Activated CD8-positive, alpha-beta memory T cell treated with anti-CD3 and anti-CD28 coated beads for 36 hours (primary cell): ENCODE measurements around the gene PLA2G2C. TPM values are rescaled to one million over a fixed set of nuclear protein-coding genes. Genes with fewer than 3 reads are reported as not detected.

Experiments used
- CTCF ChIA-PET: fragments of 350-600 bp; sonication (Branson Sonifier 250); formaldehyde crosslinking; loops from one replicate; lab custom pipeline; 2021; ENCODE audit warnings: antibody characterized with exemption; lab: Charles Lee
- POLR2A ChIA-PET: fragments of 350-600 bp; sonication (Branson Sonifier 250); formaldehyde crosslinking; loops from one replicate; lab custom pipeline; 2021; ENCODE audit warnings: antibody characterized with exemption; lab: Charles Lee
- total RNA-seq, 2 experiments: library from RNA; stranded (reverse); gene quantifications; one replicate each; pipeline ENCODE4 v1.2.3, GENCODE V29; 2021

Gene PLA2G2C
- total RNA-seq, 2 experiments from 2014 or later = 0.04 TPM; not detected in 1

- POLR2A ChIA-PET = no interaction called here
- CTCF ChIA-PET = interaction anchor here (0.8 kb wide), 1 partner anchor 38 kb away, joined by 3 read pairs; no protein-coding TSS in a partner anchor
Measured at GRCh38 chr1:20189664-20190063, 3.3 kb upstream of the PLA2G2C start.

- POLR2A ChIA-PET = no interaction called here
- CTCF ChIA-PET = interaction anchor here (0.8 kb wide), 1 partner anchor 24 kb away, joined by 4 read pairs; no protein-coding TSS in a partner anchor
Measured at GRCh38 chr1:20188455-20188817, 2.1 kb upstream of the PLA2G2C start.

- POLR2A ChIA-PET = no interaction called here
- CTCF ChIA-PET = interaction anchor here (0.8 to 1.1 kb wide), 3 partner anchors 17 to 25 kb away, joined by 3 to 4 read pairs (median 3); no protein-coding TSS in a partner anchor
Measured at GRCh38 chr1:20187813-20188454, 1.6 kb upstream of the PLA2G2C start.

- CTCF ChIA-PET = interaction anchor here (0.8 to 1.1 kb wide), 3 partner anchors 16 to 25 kb away, joined by 3 to 4 read pairs (median 3); no protein-coding TSS in a partner anchor
- POLR2A ChIA-PET = interaction anchor here (0.6 kb wide), 1 partner anchor 15 kb away, joined by 3 read pairs; no protein-coding TSS in a partner anchor
Measured at GRCh38 chr1:20187103-20187812, 940 bp upstream of the PLA2G2C start.

- POLR2A ChIA-PET = no interaction called here
- CTCF ChIA-PET = no interaction called here
Measured at GRCh38 chr1:20184997-20185833, 1.1 kb downstream of the PLA2G2C start.

GRCh38 chr1:20184481-20184900 lies 1.8 kb downstream of the PLA2G2C start:
- CTCF ChIA-PET = interaction anchor here (0.6 kb wide), 1 partner anchor 11 kb away, joined by 3 read pairs; no protein-coding TSS in a partner anchor
- POLR2A ChIA-PET = no interaction called here

GRCh38 chr1:20183616-20184271 lies 2.6 kb downstream of the PLA2G2C start:
- ChIA-PET CTCF (interaction anchor here (0.6 to 1.6 kb wide), 2 partner anchors 12 kb away, joined by 3 to 5 read pairs; no protein-coding TSS in a partner anchor), POLR2A (no interaction called here)

- POLR2A ChIA-PET = no interaction called here
- CTCF ChIA-PET = interaction anchor here (1.3 to 1.6 kb wide), 2 partner anchors 12 to 30 kb away, joined by 3 to 5 read pairs; no protein-coding TSS in a partner anchor
Measured at GRCh38 chr1:20183035-20183434, 3.3 kb downstream of the PLA2G2C start.

GRCh38 chr1:20182415-20182814 lies 3.9 kb downstream of the PLA2G2C start:
- CTCF ChIA-PET = interaction anchor here (1.3 to 1.6 kb wide), 2 partner anchors 13 to 30 kb away, joined by 3 to 5 read pairs; no protein-coding TSS in a partner anchor
- POLR2A ChIA-PET = no interaction called here

GRCh38 chr1:20180844-20181207 lies 5.5 kb downstream of the PLA2G2C start:
- POLR2A ChIA-PET = no interaction called here
- CTCF ChIA-PET = interaction anchor here (1.6 kb wide), 1 partner anchor 14 kb away, joined by 5 read pairs; no protein-coding TSS in a partner anchor

- ChIA-PET POLR2A (no interaction called here), CTCF (interaction anchor here (0.6 to 1.6 kb wide), 3 partner anchors 15 to 32 kb away, joined by 3 to 5 read pairs (median 5); no protein-coding TSS in a partner anchor)
Measured at GRCh38 chr1:20180129-20180843, 6.0 kb downstream of the PLA2G2C start.

- ChIA-PET POLR2A (interaction anchor here (0.7 kb wide), 1 partner anchor 864 kb away, joined by 3 read pairs; no protein-coding TSS in a partner anchor), CTCF (interaction anchor here (0.6 to 1.0 kb wide), 3 partner anchors 14 to 33 kb away, joined by 3 to 5 read pairs (median 3); no protein-coding TSS in a partner anchor)
Measured at GRCh38 chr1:20179371-20180128, 6.8 kb downstream of the PLA2G2C start.

- CTCF ChIA-PET = interaction anchor here (0.5 to 0.9 kb wide), 3 partner anchors 13 to 466 kb away, joined by 3 read pairs; no protein-coding TSS in a partner anchor
- POLR2A ChIA-PET = interaction anchor here (0.7 kb wide), 1 partner anchor 863 kb away, joined by 3 read pairs; no protein-coding TSS in a partner anchor
Measured at GRCh38 chr1:20178634-20179370, 7.5 kb downstream of the PLA2G2C start.

- ChIA-PET CTCF (no interaction called here), POLR2A (no interaction called here)
Measured at GRCh38 chr1:20174937-20175666, 11.2 kb downstream of the PLA2G2C start.

- POLR2A ChIA-PET = interaction anchor here (0.7 kb wide), 1 partner anchor 15 kb away, joined by 3 read pairs; no protein-coding TSS in a partner anchor
Measured at GRCh38 chr1:20172033-20172590, 14.2 kb downstream of the PLA2G2C start.

More at GRCh38 chr1:20172033-20172590, 14.2 kb downstream of the PLA2G2C start:
- CTCF ChIA-PET = interaction anchor here (2.5 kb wide), 1 partner anchor 23 kb away, joined by 7 read pairs; no protein-coding TSS in a partner anchor
